Stimulated activated CD8-positive, alpha-beta memory T cell treated with anti-CD3 and anti-CD28 coated beads, Interleukin-12 subunit alpha, Interleukin-12 subunit beta, amount 100 ng/mL, for 4 hours (primary cell): ENCODE data around the gene MAS1L.

Source experiments
- DNase-seq: peaks from one replicate; pipeline ENCODE4 v3.0.0-alpha.2; 2020; ENCODE audit warnings: low read depth

The MAS1L gene

GRCh38 chr6:29487660-29488059 is at the start of gene MAS1L:
TSS of gene MAS1L (minus strand) at chr6:29487956. CDS start at chr6:29487902, 54 bp downstream.
- DNase-seq: no peak

- DNase-seq: no peak
Observed at GRCh38 chr6:29532320-29532951, 44.7 kb upstream of the MAS1L start.

- DNase-seq: no peak
Observed at GRCh38 chr6:29531668-29532067, 43.9 kb upstream of the MAS1L start.

GRCh38 chr6:29530671-29531310 is 43.0 kb upstream of the MAS1L start:
- DNase-seq: no peak

- no peak for DNase-seq
Observed at GRCh38 chr6:29529956-29530355, 42.2 kb upstream of the MAS1L start.

- DNase-seq: no peak
Observed at GRCh38 chr6:29528988-29529560, 41.3 kb upstream of the MAS1L start.

GRCh38 chr6:29528300-29528931 is 40.7 kb upstream of the MAS1L start:
- no peak for DNase-seq

GRCh38 chr6:29527564-29527963 is 39.8 kb upstream of the MAS1L start:
- no peak for DNase-seq

- DNase-seq: no peak
Observed at GRCh38 chr6:29527126-29527525, 39.4 kb upstream of the MAS1L start.

- DNase-seq: no peak
Observed at GRCh38 chr6:29525311-29525639, 37.5 kb upstream of the MAS1L start.

GRCh38 chr6:29524444-29525310 is 36.9 kb upstream of the MAS1L start:
- DNase-seq: no peak

- no peak for DNase-seq
Observed at GRCh38 chr6:29524044-29524443, 36.3 kb upstream of the MAS1L start.

- DNase-seq: no peak
Observed at GRCh38 chr6:29522227-29522626, 34.5 kb upstream of the MAS1L start.

GRCh38 chr6:29521006-29521680 is 33.4 kb upstream of the MAS1L start:
- DNase-seq: no peak

GRCh38 chr6:29520232-29520631 is 32.5 kb upstream of the MAS1L start:
- no peak for DNase-seq

- no peak for DNase-seq
Observed at GRCh38 chr6:29519291-29520010, 31.7 kb upstream of the MAS1L start.

GRCh38 chr6:29517728-29518440 is 30.1 kb upstream of the MAS1L start:
- no peak for DNase-seq

- DNase-seq: no peak
Observed at GRCh38 chr6:29517245-29517644, 29.5 kb upstream of the MAS1L start.

- DNase-seq: no peak
Observed at GRCh38 chr6:29516108-29516507, 28.4 kb upstream of the MAS1L start.

GRCh38 chr6:29510746-29511300 is 23.1 kb upstream of the MAS1L start:
- DNase-seq: no peak
